Stomach (tissue), 9 donors: ENCODE results near the gene PCLO. TPM values are rescaled to one million over a fixed set of nuclear protein-coding genes. Genes with fewer than 3 reads are reported as not detected.

Experiments
- DNase-seq, 2 donors: peaks; one replicate each; pipeline versions ENCODE4 v3.0.0 to v3.0.0-alpha.2; 2013 to 2019
- H3K27ac ChIP-seq, 5 donors: fragments of 200-600 bp in 4 of 5; sonication (generic) in 4 of 5; one replicate each; pipeline ENCODE4 v1.5.1; 2013 to 2019; ENCODE audit warnings: mild to moderate bottlenecking in 1 of 5, moderate library complexity in 1 of 5
- H3K27me3 ChIP-seq, 3 donors: fragments of 200-600 bp; sonication (generic); one replicate each; pipeline ENCODE4 v1.5.1; 2017 to 2019; ENCODE audit warnings: mixed run types in 1 of 3
- H3K36me3 ChIP-seq, 4 donors: fragments of 200-600 bp; sonication (generic); 1 replicate in 3 of 4; 2 replicates in 1 of 4; pipeline ENCODE4 v1.5.1; 2016 to 2019
- H3K4me1 ChIP-seq, 4 donors: fragments of 200-600 bp; sonication (generic); one replicate each; pipeline ENCODE4 v1.5.1; 2016 to 2019
- H3K4me3 ChIP-seq, 4 donors: fragments of 200-600 bp; sonication (generic) in 3 of 4; one replicate each; pipeline ENCODE4 v1.5.1; 2016 to 2019; ENCODE audit warnings: mild to moderate bottlenecking in 1 of 4
- H3K9me3 ChIP-seq, 4 donors: fragments of 200-600 bp; sonication (generic); one replicate each; pipeline ENCODE4 v1.5.1; 2016 to 2019
- CTCF ChIP-seq, 7 experiments: fragments of 450-650 bp in 4 of 7; fragments of 200-600 bp in 3 of 7; sonication (generic) in 3 of 7; IDR thresholded peaks; one replicate each; pipeline ENCODE4 v1.5.1; 2016 to 2019; ENCODE audit warnings: antibody characterized with exemption in 7 of 7, control low read depth in 2 of 7, mild to moderate bottlenecking in 1 of 7
- EP300 ChIP-seq: sonication (generic); formaldehyde crosslinking; IDR thresholded peaks from one replicate; pipeline ENCODE4 v1.6.1; 2017; ENCODE audit warnings: antibody characterized with exemption
- POLR2A ChIP-seq, 4 donors: fragments of 450-650 bp; IDR thresholded peaks; one replicate each; pipeline ENCODE4 v1.6.1; 2016; ENCODE audit warnings: antibody characterized with exemption in 4 of 4, control low read depth in 2 of 4, mild to moderate bottlenecking in 1 of 4, moderate library complexity in 1 of 4
- POLR2AphosphoS5 ChIP-seq, 3 donors: sonication (generic); formaldehyde crosslinking; IDR thresholded peaks; one replicate each; pipeline ENCODE4 v1.6.1; 2016; ENCODE audit warnings: antibody characterized with exemption in 3 of 3
- WGBS, 5 donors: extraction: QIAGEN DNeasy Blood & Tissue Kit in 3 of 5; methylation state at CpG; one replicate each; pipeline versions ENCODE4 v1.1.5 to v1.1.7; 2013 to 2018; 5-methylcytosine and 5-hydroxymethylcytosine counted together
- intact Hi-C: fragments of 100-400 bp; cut with DNase I; formaldehyde crosslinking; loops from one replicate; pipeline ENCODE4 v1.15.1; 2023; ENCODE audit warnings: low total_unique reads
- polyA plus RNA-seq, 3 donors: library from polyadenylated mRNA; stranded (reverse); fragments of 200-250 nt; gene quantifications; one replicate each; pipeline ENCODE4 v1.2.3, GENCODE V29; 2013
- total RNA-seq, 5 donors: library from RNA; depleted of rRNA; stranded (reverse); fragments of >200 nt; gene quantifications; one replicate each; pipeline versions ENCODE4 v1.1.0 to v1.2.3, GENCODE V29; 2014 to 2016
- donor health status: healthy with polysubstance abuse.
- donor health status: Bipolar disorder and iron deficiency.
- donor health status: healthy.

Gene PCLO
- total and polyA plus RNA-seq, 8 donors, result 0.31 to 8.1 (median 3.9) TPM

GRCh38 chr7:83130623-83131545 is 31.8 kb downstream of the PCLO start:
- H3K4me3 ChIP-seq, result no peak overlapping the region
- no peaks in the 10 kb centered on the region for H3K4me1 ChIP-seq
- H3K27ac ChIP-seq, result no peak overlapping the region
- TF ChIP-seq POLR2A (IDR thresholded peaks at IDR 0.05) (no peak), POLR2AphosphoS5 (IDR thresholded peaks at IDR 0.05) (no peak), CTCF (IDR thresholded peaks at IDR 0.05) (no peak), EP300 (no peak)
- no peak for DNase-seq
- WGBS, 5 donors, result 48 to 56% (median 54%) methylated on average over 5 of the region's 5 CpGs
- no peaks in the 10 kb centered on the region for H3K36me3 ChIP-seq
- H3K9me3 ChIP-seq, result no peaks in the 10 kb centered on the region
- no peaks in the 10 kb centered on the region for H3K27me3 ChIP-seq
- intact Hi-C loops, result no loop called here

- no peak for TF ChIP-seq POLR2A (IDR thresholded peaks at IDR 0.05)
- TF ChIP-seq CTCF (IDR thresholded peaks at IDR 0.05), result no peak
- TF ChIP-seq EP300, result no peak
- no peak for TF ChIP-seq POLR2AphosphoS5 (IDR thresholded peaks at IDR 0.05)
- intact Hi-C loops, result no loop called here
- H3K36me3 ChIP-seq, result no peaks in the 10 kb centered on the region
- no peak overlapping the region for H3K27ac ChIP-seq
- no peaks in the 10 kb centered on the region for H3K9me3 ChIP-seq
- no peak overlapping the region for H3K4me3 ChIP-seq
- no peaks in the 10 kb centered on the region for H3K27me3 ChIP-seq
- 83 to 96% (median 91%) methylated on average over 5 of the region's 5 CpGs for WGBS, 5 donors
- DNase-seq, result no peak
- H3K4me1 ChIP-seq, result no peaks in the 10 kb centered on the region
Observed at GRCh38 chr7:83130191-83130590, 32.5 kb downstream of the PCLO start.

GRCh38 chr7:83119494-83119893 is 43.2 kb downstream of the PCLO start:
- DNase-seq, result no peak
- TF ChIP-seq EP300 (no peak), POLR2AphosphoS5 (IDR thresholded peaks at IDR 0.05) (no peak), POLR2A (IDR thresholded peaks at IDR 0.05) (no peak), CTCF (IDR thresholded peaks at IDR 0.05) (no peak)
- no peaks in the 10 kb centered on the region for H3K36me3 ChIP-seq
- 38 to 64% (median 55%) methylated on average over 2 of the region's 2 CpGs for WGBS, 5 donors
- no peak overlapping the region for H3K27ac ChIP-seq
- H3K27me3 ChIP-seq, result no peaks in the 10 kb centered on the region
- no peaks in the 10 kb centered on the region for H3K4me1 ChIP-seq
- H3K4me3 ChIP-seq, result no peak overlapping the region
- H3K9me3 ChIP-seq, result peaks cover 0 to 31% (median 14%) of the 10 kb centered on the region in 4 donors
- intact Hi-C loops, result no loop called here

- Histone ChIP-seq H3K27me3 (no peaks in the 10 kb centered on the region), H3K9me3 (peaks cover 0 to 30% (median 14%) of the 10 kb centered on the region in 4 donors), H3K4me1 (no peaks in the 10 kb centered on the region), H3K4me3 (no peak overlapping the region), H3K27ac (no peak overlapping the region), H3K36me3 (no peaks in the 10 kb centered on the region)
- DNase-seq, result no peak
- intact Hi-C loops, result no loop called here
- 0 to 43% (median 22%) methylated on average over 1 of the region's 1 CpG for WGBS, 5 donors
- TF ChIP-seq POLR2A (IDR thresholded peaks at IDR 0.05) (no peak), POLR2AphosphoS5 (IDR thresholded peaks at IDR 0.05) (no peak), EP300 (no peak), CTCF (IDR thresholded peaks at IDR 0.05) (no peak)
Observed at GRCh38 chr7:83119026-83119382, 43.7 kb downstream of the PCLO start.
